DND-41 (cell line): ENCODE data around the gene MAP6.

Experiments
- ATAC-seq: fragments of 200-7000 bp; cut with Tn5 transposase; 3 replicates; pipeline ENCODE4 v1.9.1; 2021; ENCODE audit warnings: low read depth; ENCODE audit not compliant: insufficient read depth
- DNase-seq: peaks from one replicate; pipeline ENCODE4 v3.0.0-alpha.2; 2020
- H2AFZ ChIP-seq: 2 replicates; pipeline ENCODE4 v1.6.0; 2012; ENCODE audit warnings: low read depth, low read length
- H3K27ac ChIP-seq: 2 replicates; pipeline ENCODE4 v1.5.1; 2012; ENCODE audit warnings: low read length, inconsistent platforms
- H3K27me3 ChIP-seq: fragments of 200-600 bp; sonication (generic); 2 replicates; pipeline ENCODE4 v1.6.0; 2012; ENCODE audit warnings: low read length, mild to moderate bottlenecking, inconsistent platforms; ENCODE audit not compliant: insufficient read depth, poor library complexity
- H3K36me3 ChIP-seq: 2 replicates; pipeline ENCODE4 v1.5.1; 2012; ENCODE audit warnings: low read length, inconsistent platforms; ENCODE audit not compliant: insufficient read depth
- H3K4me1 ChIP-seq: 2 replicates; pipeline ENCODE4 v1.5.1; 2012; ENCODE audit warnings: mild to moderate bottlenecking, low read length; ENCODE audit not compliant: insufficient read depth
- H3K4me2 ChIP-seq: 2 replicates; pipeline ENCODE4 v1.6.0; 2012; ENCODE audit warnings: mild to moderate bottlenecking, moderate library complexity, low read length, inconsistent platforms; ENCODE audit not compliant: insufficient read depth
- H3K4me3 ChIP-seq, 2 experiments: fragments of 200-600 bp in 1 of 2; shearing (Covaris generic) in 1 of 2; 2 replicates each; pipeline ENCODE4 v1.5.1; 2012 to 2016; ENCODE audit warnings: inconsistent platforms in 2 of 2, low read length in 2 of 2, mild to moderate bottlenecking in 2 of 2, low read depth in 1 of 2, moderate library complexity in 1 of 2
- H3K79me2 ChIP-seq: 2 replicates; pipeline ENCODE4 v1.6.0; 2012; ENCODE audit warnings: low read length, inconsistent platforms; ENCODE audit not compliant: insufficient read depth
- H3K9ac ChIP-seq: 2 replicates; pipeline ENCODE4 v1.6.0; 2012; ENCODE audit warnings: low read depth, mild to moderate bottlenecking, inconsistent platforms, low read length, moderate library complexity
- H3K9me3 ChIP-seq: 2 replicates; pipeline ENCODE4 v1.5.1; 2012; ENCODE audit warnings: low read length, moderate library complexity, mild to moderate bottlenecking, inconsistent platforms; ENCODE audit not compliant: insufficient read depth, severe bottlenecking
- H4K20me1 ChIP-seq: 2 replicates; pipeline ENCODE4 v1.6.0; 2012; ENCODE audit warnings: low read length; ENCODE audit not compliant: insufficient read depth
- EZH2 ChIP-seq: IDR thresholded peaks from 3 replicates; pipeline ENCODE4 v1.6.1; 2012; ENCODE audit warnings: borderline replicate concordance, low read depth, mild to moderate bottlenecking, moderate library complexity, low read length, inconsistent platforms; ENCODE audit not compliant: severe bottlenecking
- TF ChIP-seq, protein P1 (sequence below): IDR thresholded peaks from 2 replicates; pipeline ENCODE4 v1.5.1; 2012; ENCODE audit warnings: borderline replicate concordance, low read length, moderate library complexity, mild to moderate bottlenecking; ENCODE audit not compliant: poor library complexity, severe bottlenecking; ENCODE audit errors: extremely low read depth

MAP6 gene

DNA sequence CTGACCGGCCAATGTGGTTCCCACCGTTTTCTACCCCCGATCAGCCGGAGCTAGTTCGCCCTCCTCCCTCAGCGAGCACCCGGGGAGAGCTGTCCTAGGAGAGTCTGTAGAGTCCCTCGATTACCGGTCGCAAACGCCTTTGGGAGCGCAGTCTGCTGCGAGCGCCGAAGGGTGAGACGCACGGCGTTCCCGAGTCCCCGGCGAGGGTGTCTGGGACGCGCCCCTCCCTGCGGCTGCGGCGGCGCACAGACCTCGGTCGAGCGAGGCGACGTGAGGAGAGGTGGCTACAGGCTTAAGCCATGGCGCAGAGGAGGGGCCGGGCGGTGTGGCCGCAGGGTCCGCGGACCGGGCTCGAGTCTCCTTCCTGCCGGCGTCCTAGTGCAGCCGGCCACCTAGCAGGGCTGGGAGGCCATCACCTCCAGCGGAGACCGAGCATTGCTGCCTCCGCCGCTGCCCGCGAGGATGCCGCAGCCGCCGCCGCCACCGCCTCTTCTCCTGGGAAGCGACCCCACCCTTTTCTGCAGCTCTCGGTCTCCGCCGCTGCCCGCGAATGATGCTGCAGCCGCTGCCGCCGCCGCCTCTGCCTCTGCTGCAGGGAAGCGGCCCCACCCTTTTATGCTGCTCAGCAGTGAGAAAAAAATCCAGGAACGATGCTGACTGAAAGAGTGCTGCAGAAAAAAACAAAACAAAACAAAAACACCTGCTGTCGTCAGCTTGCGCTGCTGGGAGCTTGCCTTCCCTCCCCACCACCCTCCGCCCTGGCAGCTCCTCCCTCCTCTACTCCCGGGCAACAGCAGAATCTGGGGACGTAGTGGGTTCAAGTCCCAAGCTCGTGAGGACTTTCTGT is at the start of gene MAP6:
TSS of gene MAP6 (minus strand) at position 588 of the 847 bp plus-strand sequence. CDS start 669 bp downstream, outside the sequence.
- Histone ChIP-seq H3K4me1 (no peaks in the 10 kb centered on the region), H3K9ac (no peak within 1 kb of the TSS), H3K79me2 (no peaks in the 10 kb centered on the region), H3K36me3 (no peaks in the 10 kb centered on the region), H3K27me3 (peaks cover 12% of the 10 kb centered on the region), H4K20me1 (0 out of 2 replicates have a peak, but pooled peaks cover 2% of the 10 kb centered on the region), H3K4me2 (no peak within 1 kb of the TSS), H3K9me3 (no peaks in the 10 kb centered on the region), H3K4me3 (no peak within 1 kb of the TSS), H3K27ac (no peak within 1 kb of the TSS), H2AFZ (no peak within 1 kb of the TSS)
- DNase-seq = no peak
- TF ChIP-seq, protein P1, sequence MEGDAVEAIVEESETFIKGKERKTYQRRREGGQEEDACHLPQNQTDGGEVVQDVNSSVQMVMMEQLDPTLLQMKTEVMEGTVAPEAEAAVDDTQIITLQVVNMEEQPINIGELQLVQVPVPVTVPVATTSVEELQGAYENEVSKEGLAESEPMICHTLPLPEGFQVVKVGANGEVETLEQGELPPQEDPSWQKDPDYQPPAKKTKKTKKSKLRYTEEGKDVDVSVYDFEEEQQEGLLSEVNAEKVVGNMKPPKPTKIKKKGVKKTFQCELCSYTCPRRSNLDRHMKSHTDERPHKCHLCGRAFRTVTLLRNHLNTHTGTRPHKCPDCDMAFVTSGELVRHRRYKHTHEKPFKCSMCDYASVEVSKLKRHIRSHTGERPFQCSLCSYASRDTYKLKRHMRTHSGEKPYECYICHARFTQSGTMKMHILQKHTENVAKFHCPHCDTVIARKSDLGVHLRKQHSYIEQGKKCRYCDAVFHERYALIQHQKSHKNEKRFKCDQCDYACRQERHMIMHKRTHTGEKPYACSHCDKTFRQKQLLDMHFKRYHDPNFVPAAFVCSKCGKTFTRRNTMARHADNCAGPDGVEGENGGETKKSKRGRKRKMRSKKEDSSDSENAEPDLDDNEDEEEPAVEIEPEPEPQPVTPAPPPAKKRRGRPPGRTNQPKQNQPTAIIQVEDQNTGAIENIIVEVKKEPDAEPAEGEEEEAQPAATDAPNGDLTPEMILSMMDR = no peak
- TF ChIP-seq EZH2 = no peak
- ATAC-seq = no peak

- no peaks in the 10 kb centered on the region for H3K36me3 ChIP-seq
- DNase-seq = no peak
- no peak for TF ChIP-seq EZH2
- no peaks in the 10 kb centered on the region for H3K79me2 ChIP-seq
- no peak within 1 kb of the TSS for H3K27ac ChIP-seq
- no peaks in the 10 kb centered on the region for H3K4me1 ChIP-seq
- no peaks in the 10 kb centered on the region for H4K20me1 ChIP-seq
- H3K9me3 ChIP-seq = no peaks in the 10 kb centered on the region
- H3K27me3 ChIP-seq = peaks cover 12% of the 10 kb centered on the region
- no peak within 1 kb of the TSS for H2AFZ ChIP-seq
- no peak within 1 kb of the TSS for H3K9ac ChIP-seq
- no peak within 1 kb of the TSS for H3K4me3 ChIP-seq
- ATAC-seq = no peak
- H3K4me2 ChIP-seq = no peak within 1 kb of the TSS
Measured at GRCh38 chr11:75717608-75718418, 49.0 kb upstream of the MAP6 start, which contains the start of gene MOGAT2. TSS of gene MOGAT2 (plus strand) at chr11:75717838. CDS start at chr11:75717889, 51 bp downstream.

DNA sequence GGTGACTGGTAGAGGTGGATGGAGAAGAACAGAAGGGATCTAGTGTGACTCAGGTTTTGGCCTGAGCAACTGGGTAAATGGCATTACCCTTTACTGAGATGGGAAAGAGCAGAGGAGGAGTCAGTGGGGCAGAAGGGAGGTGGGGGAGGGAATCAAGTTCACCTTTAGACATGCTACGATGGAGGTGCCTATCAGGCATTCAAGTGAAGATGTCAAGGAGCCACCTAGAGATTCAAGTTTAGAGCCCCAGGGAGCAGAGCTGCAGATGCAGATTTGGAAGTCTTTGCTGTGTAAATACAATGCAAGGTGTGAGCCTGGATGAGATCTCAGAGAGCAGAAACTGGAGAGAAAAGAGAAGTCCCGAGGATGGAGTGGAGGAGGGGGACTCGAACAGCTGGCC is 47.8 kb upstream of the MAP6 start:
- no peak for TF ChIP-seq EZH2
- TF ChIP-seq, protein P1 = no peak

DNA sequence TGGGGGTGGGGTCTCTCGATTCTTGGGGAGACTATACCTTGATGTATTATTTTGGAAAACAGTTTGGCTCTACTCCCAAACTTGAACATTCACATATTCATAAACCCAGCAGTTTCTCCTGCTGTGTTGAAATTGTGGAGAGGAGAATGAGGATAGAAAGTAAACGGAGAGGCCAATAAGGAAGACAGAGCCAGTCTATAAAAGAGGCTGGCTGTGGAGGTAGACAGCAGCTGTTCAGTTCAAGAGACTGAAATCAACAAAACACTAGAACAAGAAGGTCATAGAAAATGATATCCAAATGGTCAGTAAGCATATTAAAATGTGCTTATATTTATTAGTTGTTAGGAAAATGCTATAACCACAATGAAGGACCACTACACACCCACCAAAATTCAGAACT is 46.9 kb upstream of the MAP6 start:
- no peak for DNase-seq
- Histone ChIP-seq H3K27me3 (peaks cover 14% of the 10 kb centered on the region), H3K4me1 (no peaks in the 10 kb centered on the region), H3K4me2 (no peak overlapping the region), H3K9ac (no peak overlapping the region), H2AFZ (no peak overlapping the region), H4K20me1 (no peaks in the 10 kb centered on the region), H3K9me3 (no peaks in the 10 kb centered on the region), H3K4me3 (no peak overlapping the region), H3K36me3 (no peaks in the 10 kb centered on the region), H3K27ac (no peak overlapping the region), H3K79me2 (no peaks in the 10 kb centered on the region)
- no peak for TF ChIP-seq EZH2
- TF ChIP-seq, protein P1 = no peak
- no peak for ATAC-seq

More for the DNA sequence above, 47.8 kb upstream of the MAP6 start:
- Histone ChIP-seq H3K27ac (no peak overlapping the region), H3K9ac (no peak overlapping the region), H3K79me2 (no peaks in the 10 kb centered on the region), H2AFZ (no peak overlapping the region), H3K36me3 (no peaks in the 10 kb centered on the region), H3K4me2 (no peak overlapping the region), H3K27me3 (peaks cover 14% of the 10 kb centered on the region), H3K9me3 (no peaks in the 10 kb centered on the region), H3K4me3 (no peak overlapping the region), H4K20me1 (no peaks in the 10 kb centered on the region), H3K4me1 (no peaks in the 10 kb centered on the region)
- ATAC-seq (no peak), DNase-seq (no peak)
